Activated CD4-positive, alpha-beta T cell treated with anti-CD3 and anti-CD28 coated beads, Interleukin-2, amount 50 U/mL, for 24 hours (primary cell): ENCODE results near the gene KRTAP5-6.

Experiments used
- DNase-seq, 2 donors: peaks; one replicate each; pipeline ENCODE4 v3.0.0-alpha.2; 2020; ENCODE audit warnings: low read depth in 1 of 2, low spot score in 1 of 2

The KRTAP5-6 gene, protein sequence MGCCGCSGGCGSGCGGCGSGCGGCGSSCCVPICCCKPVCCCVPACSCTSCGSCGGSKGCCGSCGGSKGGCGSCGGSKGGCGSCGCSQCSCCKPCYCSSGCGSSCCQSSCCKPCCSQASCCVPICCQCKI

GRCh38 chr11:1696608-1697570, at the start of gene KRTAP5-6:
Gene KRTAP5-6 (plus strand): TSS chr11:1697195. CDS start chr11:1697246, 51 bp downstream.
- no peak for DNase-seq

DNA sequence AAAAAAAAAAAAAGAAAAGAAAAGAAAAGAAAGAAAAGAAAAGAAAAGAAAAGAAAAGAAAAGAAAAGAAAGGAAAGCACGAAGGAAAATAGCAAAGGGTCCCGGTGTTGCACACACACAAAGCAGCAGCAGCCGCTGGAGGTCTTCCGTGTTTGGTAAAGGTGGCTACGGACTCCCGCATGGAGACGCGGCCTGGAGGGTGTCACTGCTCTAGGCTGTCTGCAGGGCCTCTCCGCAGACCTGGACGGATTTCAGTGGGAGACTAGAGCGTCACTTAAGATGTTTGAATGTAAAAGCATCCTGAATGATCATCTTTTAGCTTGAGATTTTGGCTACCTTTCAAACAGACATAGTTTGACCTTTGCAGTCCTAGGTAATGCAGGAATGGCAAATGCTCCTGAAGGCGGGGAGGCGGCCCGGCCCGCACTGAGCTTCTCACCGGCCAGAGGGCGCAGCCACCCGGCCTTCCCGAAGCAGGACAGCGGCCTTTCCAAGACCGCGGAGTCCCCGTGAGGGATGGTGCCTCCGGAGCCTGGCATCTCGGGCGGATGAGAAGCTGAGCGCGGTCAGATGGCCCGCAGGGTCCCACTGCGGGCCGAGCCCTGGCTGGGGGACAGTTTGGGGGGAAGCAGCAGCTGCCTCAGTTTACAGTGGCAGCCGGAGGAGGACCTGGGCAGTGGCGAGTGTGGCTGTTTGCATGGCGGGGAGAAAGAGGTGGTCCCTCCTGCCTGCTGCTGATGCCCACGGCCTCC, 48.9 kb upstream of the KRTAP5-6 start:
- no peak for DNase-seq

DNA sequence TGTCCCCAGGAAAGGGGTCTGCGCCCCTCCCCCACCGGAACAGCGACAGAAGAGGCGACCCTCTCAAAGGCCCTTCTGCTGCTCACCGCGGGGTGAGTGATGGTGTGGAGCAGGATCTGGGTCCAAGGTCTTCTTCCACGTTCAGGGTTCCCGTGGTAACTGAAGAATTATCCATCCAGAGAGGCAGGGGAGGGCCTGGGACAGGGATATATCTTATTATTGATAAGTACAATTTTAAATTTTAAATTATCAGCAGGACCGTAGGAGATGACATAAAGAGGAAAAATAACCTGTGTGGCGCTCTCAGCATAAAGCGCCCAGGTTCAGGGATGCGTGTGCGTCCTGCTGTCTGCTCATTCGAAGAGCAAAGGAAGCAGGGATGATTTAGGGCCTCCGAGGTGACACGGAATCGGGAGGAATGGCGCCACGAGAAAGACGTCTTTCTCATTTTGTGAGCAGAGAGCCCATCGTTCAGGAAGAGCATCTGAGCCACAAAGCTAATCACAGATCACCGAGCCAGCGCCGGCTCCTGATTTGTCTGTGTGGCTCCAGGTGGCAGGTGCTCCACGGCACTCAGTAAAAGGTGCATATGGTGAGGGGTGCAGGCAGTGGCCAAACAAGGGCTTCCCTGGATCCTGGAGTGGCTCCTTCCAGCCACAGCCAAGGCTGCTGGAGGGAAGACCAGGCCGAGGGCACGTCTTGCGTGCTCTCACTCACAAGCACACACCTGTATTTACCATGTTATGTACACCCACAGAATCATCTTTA, 48.2 kb upstream of the KRTAP5-6 start:
- no peak for DNase-seq

DNA sequence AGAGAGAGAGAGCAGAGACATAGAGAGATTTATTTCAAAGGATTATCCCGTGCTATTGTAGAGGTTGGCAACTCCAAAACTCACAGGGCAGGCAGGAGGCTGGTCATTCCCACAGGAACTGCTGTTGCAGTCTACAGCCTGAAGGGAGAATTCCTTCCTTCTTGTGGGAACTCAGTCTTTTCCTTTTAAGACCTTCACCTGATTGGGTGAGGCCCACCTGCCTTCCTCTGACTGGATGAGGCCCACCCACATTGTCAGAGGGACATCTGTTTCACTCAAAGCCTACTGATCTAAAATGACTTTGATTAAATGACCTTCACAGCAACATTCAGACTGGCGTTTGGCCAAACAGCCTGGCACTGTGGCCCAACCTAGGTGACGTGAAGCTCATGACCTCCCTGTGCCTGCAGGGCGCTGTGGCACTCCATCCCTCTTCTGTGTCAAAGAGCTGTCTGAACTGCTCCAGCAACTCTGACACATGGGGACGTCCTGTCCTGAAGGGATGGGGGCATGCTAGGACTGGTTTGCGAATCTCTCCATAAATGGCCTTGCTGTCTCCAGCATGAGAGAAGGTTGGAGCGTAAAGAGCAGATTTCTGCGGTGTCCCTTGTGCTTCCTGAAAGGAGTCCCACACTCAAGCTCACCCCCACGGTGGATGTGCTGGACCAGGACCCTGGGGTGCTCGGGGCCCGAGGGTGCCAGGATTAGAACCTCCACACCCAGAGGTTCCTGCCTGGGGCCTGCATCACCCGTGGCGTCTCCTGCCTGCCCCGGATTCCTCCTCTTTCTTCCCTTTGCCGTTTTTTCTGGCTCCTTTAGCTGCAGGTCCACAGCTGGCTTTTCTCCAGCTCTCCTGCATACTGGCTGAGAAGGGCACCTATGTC, 46.7 kb upstream of the KRTAP5-6 start:
- DNase-seq: no peak

DNA sequence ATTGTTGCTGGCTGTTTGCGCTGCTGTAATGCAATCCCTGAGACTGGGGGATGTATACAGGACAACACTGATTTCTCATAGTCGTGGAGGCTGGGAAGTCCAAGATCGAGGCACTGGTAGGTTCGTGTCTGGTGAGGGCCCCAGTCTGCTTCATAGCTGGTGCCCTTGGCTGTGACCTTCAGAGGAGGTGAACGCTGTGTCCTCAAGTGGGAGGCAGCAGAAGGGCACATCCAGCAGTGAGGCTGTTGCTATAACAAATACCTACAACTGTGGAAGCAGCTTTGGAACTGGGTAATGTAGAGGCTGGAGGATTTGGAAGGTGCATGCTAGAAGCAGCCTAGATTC, 46.1 kb upstream of the KRTAP5-6 start:
- DNase-seq: no peak

DNA sequence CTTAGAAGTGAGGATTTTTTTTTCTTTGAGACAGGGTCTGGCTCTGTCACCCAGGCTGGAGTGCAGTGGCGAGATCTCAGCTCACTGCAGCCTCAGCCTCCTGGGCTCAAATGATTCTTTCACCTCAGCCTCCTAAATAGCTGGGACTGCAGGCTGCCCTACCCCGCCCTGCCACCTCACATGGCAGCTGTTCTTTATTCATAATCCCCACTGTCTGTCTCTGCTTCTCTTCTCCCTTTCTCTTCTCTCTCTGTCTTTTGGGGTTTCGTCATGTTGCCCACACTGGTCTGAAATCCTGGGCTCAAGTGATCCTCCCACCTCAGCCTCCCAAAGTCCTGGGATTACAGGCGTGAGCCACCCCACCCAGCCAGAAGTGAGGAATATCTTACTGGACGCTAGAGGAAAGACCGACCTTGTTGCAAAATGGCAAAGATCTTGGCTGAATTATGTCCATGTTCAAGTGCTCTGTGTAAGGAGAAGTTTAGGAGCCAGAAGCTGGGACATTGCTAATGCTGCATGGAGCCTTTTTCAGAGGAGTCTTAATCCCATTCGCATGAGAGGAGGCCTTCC, 45.5 kb upstream of the KRTAP5-6 start:
- DNase-seq: no peak

DNA sequence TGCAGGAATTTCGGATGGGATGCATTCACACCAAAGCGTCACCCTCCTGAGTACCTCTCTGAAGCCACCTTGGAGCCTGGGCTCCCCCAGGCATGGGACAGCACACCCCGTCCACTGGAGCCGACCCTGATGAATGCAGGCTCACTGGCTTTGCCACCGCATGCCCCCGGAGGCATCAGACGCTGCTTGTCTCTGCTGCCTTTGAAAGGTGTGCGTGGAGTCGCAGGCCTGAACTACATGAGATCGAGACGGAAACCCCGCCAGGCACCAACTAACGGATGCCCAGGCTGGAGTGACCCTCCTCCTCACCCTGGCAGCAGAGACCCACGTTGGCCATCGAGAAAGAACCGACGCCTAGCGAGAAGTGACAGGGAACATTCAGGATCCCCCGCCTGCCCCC, 45.0 kb upstream of the KRTAP5-6 start:
- DNase-seq: no peak

- DNase-seq: no peak
Measured at GRCh38 chr11:1652442-1652770, 44.6 kb upstream of the KRTAP5-6 start.

- DNase-seq: peak; percentile 68 to 75
Measured at GRCh38 chr11:1652771-1653540, 44.0 kb upstream of the KRTAP5-6 start.

DNA sequence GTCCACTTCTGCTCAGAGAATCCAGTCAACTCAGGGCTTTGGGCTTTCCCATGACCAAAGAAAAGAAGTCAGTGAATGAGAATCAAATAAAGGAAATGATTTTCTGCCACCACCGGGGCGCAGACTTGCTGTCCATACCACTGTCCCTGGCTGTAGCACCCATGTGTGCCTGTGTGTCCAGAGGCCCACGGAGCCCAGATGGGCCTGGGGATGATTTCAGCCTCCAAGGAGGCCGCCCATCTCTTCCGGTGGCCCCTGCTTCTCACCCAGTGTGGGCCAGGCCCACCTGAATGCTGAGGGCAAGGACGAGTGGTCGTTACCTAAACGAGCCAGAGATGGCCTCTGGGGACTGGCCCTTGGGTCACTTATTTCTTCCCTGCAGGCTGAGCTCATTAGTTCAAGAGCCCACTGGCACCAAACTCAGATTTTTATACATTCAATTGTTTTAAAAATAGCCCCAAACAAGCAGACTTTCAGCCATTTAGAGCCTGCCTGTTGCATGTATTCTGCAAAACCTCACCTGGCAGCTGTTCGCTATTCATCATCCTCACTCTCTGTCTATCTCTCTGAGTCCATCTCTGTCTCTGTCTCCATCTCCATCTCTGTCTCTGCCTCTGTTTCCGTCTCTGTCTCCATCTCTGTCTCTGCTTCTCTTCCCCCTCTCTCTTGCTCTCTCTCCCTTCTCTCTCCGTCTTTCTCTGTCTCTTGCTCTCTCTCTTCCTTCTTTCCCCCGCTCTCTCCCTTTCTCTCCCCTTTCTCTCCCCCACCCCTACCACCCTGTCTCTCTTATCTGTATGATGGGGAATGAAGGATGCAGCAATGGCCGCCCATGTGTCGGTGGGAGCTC, 43.2 kb upstream of the KRTAP5-6 start:
- DNase-seq: no peak

- DNase-seq: no peak
Measured at GRCh38 chr11:1654388-1655167, 42.4 kb upstream of the KRTAP5-6 start.

DNA sequence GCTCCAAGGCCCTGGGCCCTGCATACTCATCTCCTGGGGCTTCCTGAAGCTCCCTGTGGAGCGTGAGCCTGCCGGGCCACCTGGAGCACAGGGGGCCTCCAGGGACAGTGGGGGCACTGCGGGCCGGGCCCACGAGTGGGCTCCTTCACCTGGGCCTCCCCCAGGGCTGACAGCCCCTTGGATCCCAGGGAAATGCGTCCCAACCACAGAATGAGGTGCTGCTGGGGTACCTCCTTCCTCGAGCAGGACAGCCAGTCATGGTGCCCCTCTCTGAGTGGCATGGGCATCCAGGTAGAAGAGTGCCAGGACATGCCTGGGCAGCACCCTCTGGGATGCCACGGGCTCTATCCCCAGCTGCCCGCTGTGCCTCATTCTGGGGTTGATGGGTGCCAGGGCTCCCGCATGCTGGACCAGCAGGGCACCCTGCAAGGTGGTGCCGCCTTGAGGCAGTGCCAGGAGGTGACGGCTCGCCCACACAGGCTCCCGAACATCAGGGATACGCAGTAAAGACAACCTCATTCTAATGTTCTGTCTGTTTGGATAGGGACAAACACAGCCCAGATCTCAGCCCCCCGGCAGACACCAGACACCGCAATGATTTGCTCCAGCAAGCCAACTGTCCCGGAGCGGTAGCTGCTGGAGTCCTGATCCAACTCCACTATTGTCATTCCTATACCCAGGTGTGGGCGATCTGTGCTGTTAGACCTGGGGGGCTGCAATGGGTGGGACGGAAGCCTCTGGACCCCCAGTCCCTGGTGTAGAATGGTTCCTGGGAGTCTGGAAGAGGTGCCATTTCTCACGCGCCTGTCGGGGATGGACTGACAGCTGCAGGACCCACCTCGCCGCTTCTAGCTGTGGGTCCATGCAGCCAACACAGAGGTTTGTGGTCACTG, 41.6 kb upstream of the KRTAP5-6 start:
- DNase-seq: no peak

DNA sequence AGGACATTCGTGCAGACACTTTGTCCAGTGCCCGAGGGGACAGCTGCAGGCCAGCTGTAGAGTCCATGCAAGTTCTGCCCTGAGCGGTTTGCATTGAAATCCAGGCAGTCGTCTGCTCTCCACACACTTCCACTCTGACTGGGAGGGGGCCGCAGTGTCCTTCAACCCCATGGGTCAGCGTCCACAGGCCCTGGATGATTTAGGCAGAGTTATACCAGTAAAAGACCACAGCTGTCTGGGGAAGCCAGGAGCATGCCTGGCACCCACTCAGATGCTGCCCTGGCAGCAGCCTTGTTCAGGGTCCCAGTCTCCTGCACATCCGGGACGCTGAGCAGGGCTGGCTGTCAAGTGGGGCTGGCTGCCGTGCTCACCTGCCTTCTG, 40.9 kb upstream of the KRTAP5-6 start:
- DNase-seq: no peak

DNA sequence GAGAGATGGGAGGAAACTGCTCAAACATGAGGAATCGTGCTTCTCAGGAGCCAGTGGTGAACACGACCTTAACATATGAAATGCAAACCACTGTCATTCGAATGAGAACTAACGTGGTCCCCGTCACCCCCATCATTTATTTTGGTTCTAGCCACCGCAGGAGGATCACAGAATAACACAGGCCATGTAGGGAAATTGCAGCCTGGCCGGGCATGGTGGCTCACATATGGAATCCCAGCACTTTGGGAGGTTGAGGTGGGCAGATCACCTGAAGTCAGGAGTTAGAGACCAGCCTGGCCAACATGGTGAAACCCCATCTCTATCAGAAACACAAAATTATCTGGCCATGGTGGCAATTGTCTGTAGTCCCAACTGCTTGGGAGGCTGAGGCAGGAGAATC, 40.3 kb upstream of the KRTAP5-6 start:
- no peak for DNase-seq

DNA sequence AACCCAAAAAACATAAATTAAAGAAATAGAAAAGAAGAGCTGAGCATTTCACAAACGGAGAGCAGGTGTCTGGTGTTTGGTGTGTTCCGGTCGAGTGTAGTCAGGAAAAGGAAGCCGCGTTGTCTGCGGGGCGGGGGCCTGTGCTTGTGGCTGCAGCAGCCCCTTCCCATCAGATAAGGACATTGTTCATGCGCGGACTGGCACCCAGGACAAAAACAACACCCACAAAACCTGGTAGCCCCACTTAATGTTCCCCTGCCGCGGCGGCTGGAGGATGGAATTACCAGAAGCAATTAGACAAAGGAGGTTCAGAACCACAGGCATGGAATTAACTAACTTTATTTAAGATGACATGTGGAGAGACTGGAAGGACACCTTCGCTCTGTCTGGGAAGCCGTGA, 37.5 kb upstream of the KRTAP5-6 start:
- DNase-seq: no peak

- DNase-seq: no peak
Measured at GRCh38 chr11:1660111-1660867, 36.7 kb upstream of the KRTAP5-6 start.
